Measurements from ENCODE around the gene STYXL2. TPM values are rescaled to one million over a fixed set of nuclear protein-coding genes. Genes with fewer than 3 reads are reported as not detected.

STYXL2 gene
- total RNA-seq, 1 donor from 2014 or later = not detected

DNA sequence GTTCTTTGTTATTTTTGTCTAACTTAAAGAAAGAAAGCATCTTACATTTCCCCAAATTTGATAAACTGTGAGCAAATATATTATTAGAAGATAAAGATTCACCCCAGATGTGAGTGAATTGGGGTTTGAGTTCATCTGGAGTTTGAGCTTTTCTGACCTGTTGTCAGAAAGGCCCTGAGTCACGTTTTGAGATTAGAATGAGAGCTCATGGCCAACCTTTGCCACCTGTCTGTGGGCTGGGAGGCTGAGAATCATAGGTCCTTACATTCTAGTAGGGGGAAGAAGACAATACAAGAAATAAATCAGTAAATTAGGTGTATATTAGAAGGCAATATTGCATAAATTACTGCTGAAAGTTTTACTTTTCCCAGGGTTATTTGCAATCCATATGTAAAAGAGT is 22.3 kb downstream of the STYXL2 start:
- peaks cover 23% of the 10 kb centered on the region for H3K27me3 Mint-ChIP-seq
- H3K36me3 Mint-ChIP-seq = no peaks in the 10 kb centered on the region
- DNase-seq (ENCODE audit: extremely low spot score, unreplicated experiment) = no peak
- no peak overlapping the region for H3K27ac Mint-ChIP-seq
- TF ChIP-seq, protein P1, sequence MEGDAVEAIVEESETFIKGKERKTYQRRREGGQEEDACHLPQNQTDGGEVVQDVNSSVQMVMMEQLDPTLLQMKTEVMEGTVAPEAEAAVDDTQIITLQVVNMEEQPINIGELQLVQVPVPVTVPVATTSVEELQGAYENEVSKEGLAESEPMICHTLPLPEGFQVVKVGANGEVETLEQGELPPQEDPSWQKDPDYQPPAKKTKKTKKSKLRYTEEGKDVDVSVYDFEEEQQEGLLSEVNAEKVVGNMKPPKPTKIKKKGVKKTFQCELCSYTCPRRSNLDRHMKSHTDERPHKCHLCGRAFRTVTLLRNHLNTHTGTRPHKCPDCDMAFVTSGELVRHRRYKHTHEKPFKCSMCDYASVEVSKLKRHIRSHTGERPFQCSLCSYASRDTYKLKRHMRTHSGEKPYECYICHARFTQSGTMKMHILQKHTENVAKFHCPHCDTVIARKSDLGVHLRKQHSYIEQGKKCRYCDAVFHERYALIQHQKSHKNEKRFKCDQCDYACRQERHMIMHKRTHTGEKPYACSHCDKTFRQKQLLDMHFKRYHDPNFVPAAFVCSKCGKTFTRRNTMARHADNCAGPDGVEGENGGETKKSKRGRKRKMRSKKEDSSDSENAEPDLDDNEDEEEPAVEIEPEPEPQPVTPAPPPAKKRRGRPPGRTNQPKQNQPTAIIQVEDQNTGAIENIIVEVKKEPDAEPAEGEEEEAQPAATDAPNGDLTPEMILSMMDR (conservative IDR thresholded peaks at IDR 0.05) = no peak
- peaks cover 11% of the 10 kb centered on the region for H3K4me1 Mint-ChIP-seq (ENCODE audit: unreplicated experiment)
- no peak overlapping the region for H3K4me3 Mint-ChIP-seq
- H3K9me3 Mint-ChIP-seq = no peaks in the 10 kb centered on the region

DNA sequence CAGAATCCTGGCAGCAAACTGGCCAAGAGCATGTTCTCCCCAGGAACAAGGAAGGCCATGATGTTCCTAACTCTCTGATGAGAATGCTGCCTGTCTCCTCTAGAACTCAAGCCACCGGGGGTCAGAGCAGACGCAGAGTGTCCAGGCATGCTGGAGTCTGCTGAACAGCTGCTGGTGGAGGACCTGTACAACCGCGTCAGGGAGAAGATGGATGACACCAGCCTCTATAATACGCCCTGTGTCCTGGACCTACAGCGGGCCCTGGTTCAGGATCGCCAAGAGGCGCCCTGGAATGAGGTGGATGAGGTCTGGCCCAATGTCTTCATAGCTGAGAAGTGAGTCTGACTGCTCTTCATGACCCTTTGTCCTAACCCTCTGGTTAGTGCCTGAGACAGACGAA is 23.4 kb downstream of the STYXL2 start:
- peaks cover 11% of the 10 kb centered on the region for H3K4me1 Mint-ChIP-seq (ENCODE audit: unreplicated experiment)
- DNase-seq (ENCODE audit: extremely low spot score, unreplicated experiment) = no peak
- H3K27me3 Mint-ChIP-seq = peaks cover 26% of the 10 kb centered on the region
- H3K27ac Mint-ChIP-seq = no peak overlapping the region
- H3K4me3 Mint-ChIP-seq = no peak overlapping the region
- TF ChIP-seq, protein P1 (conservative IDR thresholded peaks at IDR 0.05) = no peak
- no peaks in the 10 kb centered on the region for H3K36me3 Mint-ChIP-seq
- no peaks in the 10 kb centered on the region for H3K9me3 Mint-ChIP-seq

DNA sequence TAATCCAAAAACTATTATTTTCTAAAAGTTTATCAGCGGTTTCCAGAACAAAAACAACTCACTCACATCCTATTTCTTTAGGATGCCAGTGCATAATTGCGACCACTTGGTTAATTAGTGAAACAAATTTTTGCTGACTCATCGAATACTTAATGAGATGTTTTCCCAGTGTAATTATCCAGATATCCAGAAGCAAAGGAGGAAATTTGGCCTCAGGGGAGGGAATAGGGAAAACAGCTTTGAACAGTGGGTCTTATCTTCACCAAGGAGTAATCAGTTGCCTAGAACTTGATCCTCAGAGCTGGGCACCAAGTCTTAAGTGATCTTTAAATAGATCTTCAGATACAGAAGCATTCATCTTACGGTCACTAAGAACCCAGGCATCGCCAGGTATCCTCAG is 24.3 kb downstream of the STYXL2 start:
- Mint-ChIP-seq H3K4me1 (ENCODE audit: unreplicated experiment) (peaks cover 11% of the 10 kb centered on the region), H3K4me3 (no peak overlapping the region), H3K36me3 (no peaks in the 10 kb centered on the region), H3K27ac (no peak overlapping the region), H3K9me3 (no peaks in the 10 kb centered on the region), H3K27me3 (peaks cover 26% of the 10 kb centered on the region)
- TF ChIP-seq, protein P1 (conservative IDR thresholded peaks at IDR 0.05) = no peak
- DNase-seq (ENCODE audit: extremely low spot score, unreplicated experiment) = no peak

DNA sequence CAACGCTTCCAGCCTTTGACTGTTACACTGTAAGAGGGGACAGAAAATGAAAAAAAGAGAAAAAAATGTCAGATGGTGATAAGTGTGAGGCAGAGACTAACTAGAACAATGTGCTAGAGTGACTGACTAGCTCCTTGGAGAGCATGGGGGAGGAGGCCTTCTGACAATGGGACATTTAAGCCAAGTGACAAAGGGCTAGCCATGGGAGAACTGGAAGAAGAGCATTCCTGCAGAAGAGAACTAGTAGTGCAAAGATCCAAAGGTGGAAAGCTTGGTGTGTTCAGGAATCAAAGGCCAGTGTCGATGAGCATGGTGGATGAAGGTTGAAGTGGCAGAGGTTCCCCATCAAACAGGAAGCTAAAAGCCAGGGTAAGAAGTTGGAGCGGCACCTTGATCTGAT is 25.8 kb downstream of the STYXL2 start:
- peaks cover 11% of the 10 kb centered on the region for H3K4me1 Mint-ChIP-seq (ENCODE audit: unreplicated experiment)
- no peak for DNase-seq (ENCODE audit: extremely low spot score, unreplicated experiment)
- no peaks in the 10 kb centered on the region for H3K36me3 Mint-ChIP-seq
- no peaks in the 10 kb centered on the region for H3K9me3 Mint-ChIP-seq
- H3K27ac Mint-ChIP-seq = no peak overlapping the region
- peaks cover 25% of the 10 kb centered on the region for H3K27me3 Mint-ChIP-seq
- TF ChIP-seq, protein P1 (conservative IDR thresholded peaks at IDR 0.05) = no peak
- peak overlapping the region; percentile 12 for H3K4me3 Mint-ChIP-seq

DNA sequence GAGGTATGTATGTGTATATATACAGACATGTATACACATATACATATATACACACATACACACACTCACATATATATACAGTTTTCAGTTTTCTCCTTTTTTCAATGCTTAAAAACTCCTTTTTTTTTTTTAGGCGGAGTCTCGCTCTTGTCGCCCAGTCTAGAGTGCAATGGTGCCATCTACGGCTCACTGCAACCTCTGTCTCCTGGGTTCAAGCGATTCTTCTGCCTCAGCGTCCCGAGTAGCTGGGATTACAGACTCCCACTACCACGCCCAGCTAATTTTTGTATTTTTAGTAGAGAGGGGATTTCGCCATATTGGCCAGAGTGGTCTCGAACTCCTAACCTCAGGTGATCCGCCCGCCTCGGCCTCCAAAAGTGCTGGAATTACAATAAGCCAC is 27.0 kb downstream of the STYXL2 start:
- H3K27ac Mint-ChIP-seq = no peak overlapping the region
- no peaks in the 10 kb centered on the region for H3K36me3 Mint-ChIP-seq
- H3K27me3 Mint-ChIP-seq = peaks cover 22% of the 10 kb centered on the region
- no peak for DNase-seq (ENCODE audit: extremely low spot score, unreplicated experiment)
- TF ChIP-seq, protein P1 (conservative IDR thresholded peaks at IDR 0.05) = no peak
- H3K9me3 Mint-ChIP-seq = no peaks in the 10 kb centered on the region
- peak overlapping the region; percentile 89 for H3K4me3 Mint-ChIP-seq
- H3K4me1 Mint-ChIP-seq (ENCODE audit: unreplicated experiment) = peaks cover 7% of the 10 kb centered on the region

Data from type B pancreatic cell (in vitro differentiated cells).